ENCODE measurements around the gene MTURN.
"Not testable (repeated sequence)": the region's sequence is repeated elsewhere in the genome, so short reads cannot be mapped to it uniquely, and the experiment has no call there.

MTURN gene

DNA sequence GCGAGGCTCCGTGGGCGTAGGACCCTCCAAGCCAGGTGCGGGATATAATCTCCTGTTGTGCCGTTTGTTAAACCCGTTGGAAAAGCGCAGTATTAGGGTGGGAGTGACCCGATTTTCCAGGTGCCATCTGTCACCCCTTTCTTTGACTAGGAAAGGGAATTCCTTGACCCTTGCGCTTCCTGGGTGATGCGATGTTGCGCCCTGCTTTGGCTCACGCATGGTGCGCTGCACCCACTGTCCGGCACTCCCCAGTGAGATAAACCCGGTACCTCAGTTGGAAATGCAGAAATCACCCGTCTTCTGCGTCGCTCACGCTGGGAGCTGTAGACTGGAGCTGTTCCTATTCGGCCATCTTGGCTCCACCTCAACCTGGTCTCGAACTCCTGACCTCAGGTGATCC is 36.2 kb upstream of the MTURN start:
- not testable (repeated sequence) for H3K79me1 ChIP-seq (replicated peaks; ENCODE audit: low read length, poor library complexity, severe bottlenecking); H2BK12ac ChIP-seq (ENCODE audit: low read length in 2 of 2); H3K4ac ChIP-seq (ENCODE audit: low read depth in 1 of 2, low read length in 2 of 2); H3K14ac ChIP-seq (ENCODE audit: low read length in 2 of 2); H2AFZ ChIP-seq (ENCODE audit: low read depth, low read length); H2BK15ac ChIP-seq (ENCODE audit: low read depth, poor library complexity, severe bottlenecking); H3K9me3 ChIP-seq (ENCODE audit: control insufficient read depth, low read length); H2AK5ac ChIP-seq (ENCODE audit: low read length, severe bottlenecking); H3K4me3 ChIP-seq (ENCODE audit: insufficient read depth in 1 of 2, low read depth in 1 of 2, low read length in 2 of 2); H2BK5ac ChIP-seq (ENCODE audit: low read depth, low read length, poor library complexity, severe bottlenecking); H3K4me1 ChIP-seq (ENCODE audit: control insufficient read depth, insufficient read depth, low read depth, low read length); H3K27ac ChIP-seq (ENCODE audit: low read length, poor library complexity, severe bottlenecking); H3K23ac ChIP-seq (ENCODE audit: low read length in 2 of 2); H3K36me3 ChIP-seq (ENCODE audit: control insufficient read depth in 1 of 2, insufficient read depth in 2 of 2, low read depth in 1 of 2, low read length in 2 of 2); H2BK120ac ChIP-seq (ENCODE audit: low read depth, low read length); H3K27me3 ChIP-seq (ENCODE audit: control insufficient read depth in 1 of 2, insufficient read depth in 1 of 2, low read length in 2 of 2); H4K91ac ChIP-seq (ENCODE audit: low read length); H3K4me2 ChIP-seq (ENCODE audit: low read length, poor library complexity, severe bottlenecking); H4K8ac ChIP-seq (ENCODE audit: low read length); H3K9ac ChIP-seq (ENCODE audit: low read length); DNase-seq; H3K18ac ChIP-seq (ENCODE audit: low read depth in 1 of 2, low read length in 2 of 2)
- WGBS: 99% methylated on average over 21 of the region's 21 CpGs

- Histone ChIP-seq H2AK5ac (ENCODE audit: low read length, severe bottlenecking) (no peak overlapping the region), H2BK12ac (ENCODE audit: low read length in 2 of 2) (no peak overlapping the region), H2AFZ (ENCODE audit: low read depth, low read length) (no peak overlapping the region), H3K14ac (ENCODE audit: low read length in 2 of 2) (no peak overlapping the region), H3K23ac (ENCODE audit: low read length in 2 of 2) (no peak overlapping the region), H3K18ac (ENCODE audit: low read depth in 1 of 2, low read length in 2 of 2) (no peak overlapping the region), H2BK15ac (ENCODE audit: low read depth, poor library complexity, severe bottlenecking) (no peak overlapping the region), H3K4me2 (ENCODE audit: low read length, poor library complexity, severe bottlenecking) (no peak overlapping the region), H3K36me3 (ENCODE audit: control insufficient read depth in 1 of 2, insufficient read depth in 2 of 2, low read depth in 1 of 2, low read length in 2 of 2) (no peaks in the 10 kb centered on the region), H3K4me3 (ENCODE audit: insufficient read depth in 1 of 2, low read depth in 1 of 2, low read length in 2 of 2) (no peak overlapping the region), H2BK5ac (ENCODE audit: low read depth, low read length, poor library complexity, severe bottlenecking) (no peak overlapping the region), H4K8ac (ENCODE audit: low read length) (no peak overlapping the region), H3K79me1 (replicated peaks; ENCODE audit: low read length, poor library complexity, severe bottlenecking) (no peaks in the 10 kb centered on the region), H3K27ac (ENCODE audit: low read length, poor library complexity, severe bottlenecking) (no peak overlapping the region), H2BK120ac (ENCODE audit: low read depth, low read length) (no peak overlapping the region), H3K27me3 (ENCODE audit: control insufficient read depth in 1 of 2, insufficient read depth in 1 of 2, low read length in 2 of 2) (no peaks in the 10 kb centered on the region), H3K4me1 (ENCODE audit: control insufficient read depth, insufficient read depth, low read depth, low read length) (no peaks in the 10 kb centered on the region), H3K9ac (ENCODE audit: low read length) (no peak overlapping the region), H4K91ac (ENCODE audit: low read length) (no peak overlapping the region), H3K4ac (ENCODE audit: low read depth in 1 of 2, low read length in 2 of 2) (no peak overlapping the region), H3K9me3 (ENCODE audit: control insufficient read depth, low read length) (no peaks in the 10 kb centered on the region)
- WGBS: 97% methylated on average over 3 of the region's 3 CpGs
- DNase-seq: no peak
Measured at GRCh38 chr7:30102281-30102680, 32.5 kb upstream of the MTURN start.

- H2AK5ac ChIP-seq (ENCODE audit: low read length, severe bottlenecking): no peak overlapping the region
- H4K8ac ChIP-seq (ENCODE audit: low read length): no peak overlapping the region
- no peak overlapping the region for H3K18ac ChIP-seq (ENCODE audit: low read depth in 1 of 2, low read length in 2 of 2)
- H2BK15ac ChIP-seq (ENCODE audit: low read depth, poor library complexity, severe bottlenecking): no peak overlapping the region
- H2AFZ ChIP-seq (ENCODE audit: low read depth, low read length): no peak overlapping the region
- WGBS: no CpG with 5 or more reads among the region's 1 CpG
- no peaks in the 10 kb centered on the region for H3K36me3 ChIP-seq (ENCODE audit: control insufficient read depth in 1 of 2, insufficient read depth in 2 of 2, low read depth in 1 of 2, low read length in 2 of 2)
- no peaks in the 10 kb centered on the region for H3K79me1 ChIP-seq (replicated peaks; ENCODE audit: low read length, poor library complexity, severe bottlenecking)
- no peak overlapping the region for H3K4me2 ChIP-seq (ENCODE audit: low read length, poor library complexity, severe bottlenecking)
- no peaks in the 10 kb centered on the region for H3K27me3 ChIP-seq (ENCODE audit: control insufficient read depth in 1 of 2, insufficient read depth in 1 of 2, low read length in 2 of 2)
- H3K9ac ChIP-seq (ENCODE audit: low read length): no peak overlapping the region
- H3K14ac ChIP-seq (ENCODE audit: low read length in 2 of 2): no peak overlapping the region
- H3K4ac ChIP-seq (ENCODE audit: low read depth in 1 of 2, low read length in 2 of 2): no peak overlapping the region
- H3K23ac ChIP-seq (ENCODE audit: low read length in 2 of 2): no peak overlapping the region
- H2BK5ac ChIP-seq (ENCODE audit: low read depth, low read length, poor library complexity, severe bottlenecking): no peak overlapping the region
- H3K9me3 ChIP-seq (ENCODE audit: control insufficient read depth, low read length): peaks cover 2% of the 10 kb centered on the region
- H3K4me3 ChIP-seq (ENCODE audit: insufficient read depth in 1 of 2, low read depth in 1 of 2, low read length in 2 of 2): no peak overlapping the region
- no peak overlapping the region for H2BK120ac ChIP-seq (ENCODE audit: low read depth, low read length)
- H3K4me1 ChIP-seq (ENCODE audit: control insufficient read depth, insufficient read depth, low read depth, low read length): no peaks in the 10 kb centered on the region
- H4K91ac ChIP-seq (ENCODE audit: low read length): no peak overlapping the region
- H3K27ac ChIP-seq (ENCODE audit: low read length, poor library complexity, severe bottlenecking): no peak overlapping the region
- DNase-seq: no peak
- H2BK12ac ChIP-seq (ENCODE audit: low read length in 2 of 2): no peak overlapping the region
Measured at GRCh38 chr7:30104157-30104556, 30.6 kb upstream of the MTURN start.

DNA sequence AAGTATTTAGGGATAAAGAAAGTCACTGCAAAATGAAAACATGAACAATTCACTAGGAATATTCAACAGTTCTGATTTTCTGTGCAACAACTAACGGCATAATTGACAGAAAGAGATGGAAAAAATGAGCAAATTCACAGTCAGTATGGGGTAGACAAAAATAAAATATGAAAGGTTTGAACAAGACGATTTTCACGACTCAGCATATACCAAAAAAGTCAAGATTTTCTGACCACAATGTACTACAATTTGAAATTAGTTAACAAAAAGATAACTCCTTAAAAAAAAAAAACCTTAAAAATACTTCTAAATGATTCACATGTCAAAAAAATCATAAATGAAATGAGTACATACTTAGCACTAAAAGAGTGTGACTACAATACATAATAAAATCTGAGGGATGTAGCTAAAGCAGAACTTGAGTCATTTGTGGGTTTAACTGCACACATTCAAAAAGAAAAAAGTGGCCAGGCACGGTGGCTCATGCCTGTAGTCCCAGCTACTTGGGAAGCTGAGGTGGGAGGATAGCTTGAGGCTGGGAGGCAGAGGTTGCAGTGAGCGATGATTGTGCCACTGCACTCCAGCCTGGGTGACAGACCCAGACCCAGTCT is 22.6 kb upstream of the MTURN start:
- no peak overlapping the region for H4K91ac ChIP-seq (ENCODE audit: low read length)
- no peaks in the 10 kb centered on the region for H3K79me1 ChIP-seq (replicated peaks; ENCODE audit: low read length, poor library complexity, severe bottlenecking)
- no peak overlapping the region for H3K4ac ChIP-seq (ENCODE audit: low read depth in 1 of 2, low read length in 2 of 2)
- no peak overlapping the region for H2BK12ac ChIP-seq (ENCODE audit: low read length in 2 of 2)
- H3K27ac ChIP-seq (ENCODE audit: low read length, poor library complexity, severe bottlenecking): no peak overlapping the region
- DNase-seq: no peak
- H3K18ac ChIP-seq (ENCODE audit: low read depth in 1 of 2, low read length in 2 of 2): no peak overlapping the region
- no peak overlapping the region for H2BK5ac ChIP-seq (ENCODE audit: low read depth, low read length, poor library complexity, severe bottlenecking)
- no peak overlapping the region for H3K4me2 ChIP-seq (ENCODE audit: low read length, poor library complexity, severe bottlenecking)
- H2AK5ac ChIP-seq (ENCODE audit: low read length, severe bottlenecking): no peak overlapping the region
- no peak overlapping the region for H3K23ac ChIP-seq (ENCODE audit: low read length in 2 of 2)
- H3K4me3 ChIP-seq (ENCODE audit: insufficient read depth in 1 of 2, low read depth in 1 of 2, low read length in 2 of 2): peak overlapping the region in 1 of 2 experiments; percentile 36
- no peaks in the 10 kb centered on the region for H3K36me3 ChIP-seq (ENCODE audit: control insufficient read depth in 1 of 2, insufficient read depth in 2 of 2, low read depth in 1 of 2, low read length in 2 of 2)
- H3K27me3 ChIP-seq (ENCODE audit: control insufficient read depth in 1 of 2, insufficient read depth in 1 of 2, low read length in 2 of 2): no peaks in the 10 kb centered on the region
- no peak overlapping the region for H4K8ac ChIP-seq (ENCODE audit: low read length)
- no peak overlapping the region for H2BK15ac ChIP-seq (ENCODE audit: low read depth, poor library complexity, severe bottlenecking)
- peaks cover 13% of the 10 kb centered on the region for H3K9me3 ChIP-seq (ENCODE audit: control insufficient read depth, low read length)
- H3K14ac ChIP-seq (ENCODE audit: low read length in 2 of 2): no peak overlapping the region
- H3K4me1 ChIP-seq (ENCODE audit: control insufficient read depth, insufficient read depth, low read depth, low read length): no peaks in the 10 kb centered on the region
- H3K9ac ChIP-seq (ENCODE audit: low read length): no peak overlapping the region
- H2AFZ ChIP-seq (ENCODE audit: low read depth, low read length): no peak overlapping the region
- WGBS: 97% methylated on average over 2 of the region's 5 CpGs
- no peak overlapping the region for H2BK120ac ChIP-seq (ENCODE audit: low read depth, low read length)

Measured in mesenchymal stem cell (in vitro differentiated cells and primary cell).